GM21825 (cell line): ENCODE data around the gene MRPL1.
"Not testable (repeated sequence)": the region's sequence is repeated elsewhere in the genome, so short reads cannot be mapped to it uniquely, and the experiment has no call there.

ENCODE experiments used
- ATAC-seq: cut with Tn5 transposase; IDR thresholded peaks from one replicate; pipeline ENCODE4 v1.9.1; 2021; ENCODE audit warnings: mild to moderate bottlenecking, moderate library complexity; ENCODE audit not compliant: unreplicated experiment

MRPL1 gene

GRCh38 chr4:77911842-77912450 lies 49.3 kb downstream of the MRPL1 start:
- peak; percentile 79 for ATAC-seq

- ATAC-seq = no peak
Observed at GRCh38 chr4:77913348-77913747, 50.7 kb downstream of the MRPL1 start.

- no peak for ATAC-seq
Observed at GRCh38 chr4:77917075-77917474, 54.4 kb downstream of the MRPL1 start.

GRCh38 chr4:77917601-77918000 lies 55.0 kb downstream of the MRPL1 start:
- ATAC-seq = no peak

GRCh38 chr4:77920371-77920770 lies 57.7 kb downstream of the MRPL1 start:
- no peak for ATAC-seq

- ATAC-seq = no peak
Observed at GRCh38 chr4:77921701-77922100, 59.1 kb downstream of the MRPL1 start.

- no peak for ATAC-seq
Observed at GRCh38 chr4:77922158-77923094, 59.8 kb downstream of the MRPL1 start.

GRCh38 chr4:77927991-77928925 lies 65.6 kb downstream of the MRPL1 start:
- no peak for ATAC-seq

GRCh38 chr4:77930154-77930639 lies 67.6 kb downstream of the MRPL1 start:
- no peak for ATAC-seq

GRCh38 chr4:77930876-77931275 lies 68.2 kb downstream of the MRPL1 start:
- ATAC-seq = no peak

GRCh38 chr4:77931452-77932135 lies 69.0 kb downstream of the MRPL1 start:
- no peak for ATAC-seq

GRCh38 chr4:77938560-77938959 lies 75.9 kb downstream of the MRPL1 start:
- ATAC-seq = no peak

GRCh38 chr4:77945929-77946328 lies 83.3 kb downstream of the MRPL1 start:
- not testable (repeated sequence) for ATAC-seq

GRCh38 chr4:77950203-77950602 lies 87.6 kb downstream of the MRPL1 start:
- ATAC-seq = no peak

GRCh38 chr4:77952457-77952856 lies 89.8 kb downstream of the MRPL1 start:
- ATAC-seq = no peak

GRCh38 chr4:77954690-77955089 lies 92.1 kb downstream of the MRPL1 start:
- ATAC-seq = no peak

GRCh38 chr4:77956917-77957316 lies 94.3 kb downstream of the MRPL1 start:
- no peak for ATAC-seq

- no peak for ATAC-seq
Observed at GRCh38 chr4:77958897-77959296, 96.3 kb downstream of the MRPL1 start.

GRCh38 chr4:77959566-77960338 lies 97.1 kb downstream of the MRPL1 start:
- no peak for ATAC-seq

GRCh38 chr4:77960367-77960766 lies 97.7 kb downstream of the MRPL1 start:
- no peak for ATAC-seq
